Left renal cortex interstitium (tissue), 4 donors: ENCODE results near the gene SEPTIN3. TPM values are rescaled to one million over a fixed set of nuclear protein-coding genes. Genes with fewer than 3 reads are reported as not detected.

Source experiments
- DNase-seq, 4 donors: peaks; one replicate each; pipeline ENCODE4 v3.0.0-alpha.2; 2013; ENCODE audit warnings: low read depth in 4 of 4, low spot score in 2 of 4, missing footprints in 1 of 4
- polyA plus RNA-seq, 4 donors: library from polyadenylated mRNA; unstranded; fragments of 120-200 nt; gene quantifications; one replicate each; pipeline ENCODE4 v1.2.1, GENCODE V29; 2013; ENCODE audit not compliant: insufficient read length in 4 of 4

SEPTIN3 gene
- polyA plus RNA-seq, 4 donors: 6.1 to 7.8 (median 7.1) TPM

- DNase-seq: no peak
Observed at GRCh38 chr22:42010778-42011177, 41.5 kb downstream of the SEPTIN3 start.

DNA sequence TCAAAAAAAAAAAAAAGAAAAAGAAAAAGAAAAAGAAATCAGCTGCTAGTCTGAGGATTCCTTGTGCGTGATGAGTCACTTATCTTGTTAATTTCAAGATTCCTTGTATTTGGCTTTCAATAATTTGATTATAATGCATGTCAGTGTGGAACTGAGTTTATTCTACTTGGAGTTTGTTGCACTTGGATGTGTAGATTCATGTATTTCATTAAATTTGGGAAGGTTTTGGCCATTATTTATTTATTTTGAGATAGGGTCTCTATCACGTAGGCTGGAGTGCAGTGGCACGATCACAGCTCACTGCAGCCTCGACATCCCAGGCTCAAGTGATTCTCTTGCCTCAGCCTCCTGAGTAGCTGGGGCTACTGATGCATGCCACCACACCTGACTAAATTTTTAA lies 44.1 kb downstream of the SEPTIN3 start:
- DNase-seq: no peak

- no peak for DNase-seq
Observed at GRCh38 chr22:42016111-42016510, 46.9 kb downstream of the SEPTIN3 start.

DNA sequence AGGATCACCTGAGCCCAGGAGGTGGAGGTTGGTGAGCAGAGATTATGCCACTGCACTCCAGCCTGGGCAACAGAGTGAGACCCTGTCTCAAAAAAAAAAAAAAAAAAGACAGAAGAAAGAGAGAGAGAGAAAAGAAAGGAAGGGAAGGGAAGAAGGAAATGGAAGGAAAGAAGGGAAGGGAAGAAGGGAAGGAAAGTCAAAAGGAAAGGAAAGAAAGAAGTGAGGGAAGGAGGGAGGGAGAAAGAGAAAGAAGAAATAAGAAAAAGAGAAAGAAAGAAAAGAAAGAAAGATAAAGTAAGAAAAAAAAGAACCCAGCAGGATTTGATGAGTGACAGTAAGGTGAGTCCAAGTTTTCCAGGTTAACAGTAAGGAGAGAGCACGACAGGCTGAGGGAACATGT lies 49.0 kb downstream of the SEPTIN3 start:
- no peak for DNase-seq

Other genes starting within 250 kb of the SEPTIN3 start
- 10 to 100 TPM in 2 of 4 donors, 1 to 10 TPM in 2; 7.8 to 10.8 (median 9.8) TPM for gene CCDC134, start 168.8 kb upstream of the SEPTIN3 start, polyA plus RNA-seq
- 100 to 1,000 TPM in 1 of 4 donors, 10 to 100 TPM in 3; 86.4 to 106 (median 92.7) TPM for gene SREBF2, start 136.3 kb upstream of the SEPTIN3 start, polyA plus RNA-seq
- gene SHISA8, start 54.4 kb upstream of the SEPTIN3 start, polyA plus RNA-seq: 1 to 10 TPM in 2 of 4 donors, under 1 TPM in 2; 0.28 to 1.9 (median 0.93) TPM
- 1 to 10 TPM in 3 of 4 donors, under 1 TPM in 1; 0.82 to 3.9 (median 2.6) TPM for gene TNFRSF13C, start 42.6 kb upstream of the SEPTIN3 start, polyA plus RNA-seq
- gene CENPM, start 22.3 kb upstream of the SEPTIN3 start, polyA plus RNA-seq: 10 to 100 TPM; 11.0 to 21.0 (median 16.9) TPM
- gene WBP2NL, start 29.3 kb downstream of the SEPTIN3 start, polyA plus RNA-seq: 1 to 10 TPM; 3.2 to 8.0 (median 5.3) TPM
- 10 to 100 TPM; 24.9 to 32.5 (median 27.8) TPM for gene NAGA, start 101.4 kb downstream of the SEPTIN3 start, polyA plus RNA-seq
- 10 to 100 TPM in 3 of 4 donors, 1 to 10 TPM in 1; 9.4 to 14.7 (median 11.4) TPM for gene PHETA2, start 104.8 kb downstream of the SEPTIN3 start, polyA plus RNA-seq
- gene SMDT1, start 110.3 kb downstream of the SEPTIN3 start, polyA plus RNA-seq: 100 to 1,000 TPM in 3 of 4 donors, 10 to 100 TPM in 1; 85.4 to 115 (median 110) TPM
- gene NDUFA6, start 121.3 kb downstream of the SEPTIN3 start, polyA plus RNA-seq: 100 to 1,000 TPM in 3 of 4 donors, 10 to 100 TPM in 1; 97.2 to 122 (median 115) TPM
- gene CYP2D6, start 161.4 kb downstream of the SEPTIN3 start, polyA plus RNA-seq: 10 to 100 TPM in 1 of 4 donors, 1 to 10 TPM in 3; 1.8 to 14.8 (median 4.6) TPM